Measurements from ENCODE around the gene SNX14. TPM values are rescaled to one million over a fixed set of nuclear protein-coding genes. Genes with fewer than 3 reads are reported as not detected.
A peak's percentile ranks its signal among the peaks of the same experiment; 100 is the strongest.

Gene SNX14
- total and polyA plus RNA-seq, 12 donors: 21.3 to 52.5 (median 28.5) TPM

DNA sequence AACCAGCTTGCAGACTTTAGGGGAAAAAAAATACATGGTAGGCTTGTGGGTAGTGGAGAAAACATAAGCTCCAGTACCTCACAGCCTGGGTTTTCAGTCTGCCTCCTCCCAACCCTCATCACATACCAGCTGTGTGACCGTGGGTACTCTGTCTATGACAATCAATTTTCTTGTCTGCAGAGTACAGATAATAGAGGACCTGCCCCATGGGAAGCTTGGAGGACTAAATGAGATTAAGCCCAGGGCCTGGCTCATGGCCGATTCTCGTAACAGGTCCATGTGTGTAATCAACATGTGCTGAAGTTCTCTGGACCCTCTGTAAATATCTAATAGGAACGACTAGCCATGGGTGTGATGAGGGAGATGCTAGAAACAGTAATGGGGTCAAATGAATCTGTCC, 109.8 kb downstream of the SNX14 start:
- H3K36me3 ChIP-seq: peaks cover 0 to 6% (median 0%) of the 10 kb centered on the region in 9 donors
- no peak overlapping the region for H3K4me3 ChIP-seq
- H3K27me3 ChIP-seq: no peaks in the 10 kb centered on the region
- H3K27ac ChIP-seq: no peak overlapping the region
- intact Hi-C loops (cut with DNase I): loop anchor here in 9 of 10 donors (1.0 to 5.0 kb wide), 4 partner anchors 128 to 132 kb away; no protein-coding TSS in a partner anchor
- ATAC-seq: no peak
- WGBS, 2 donors: 68 to 74% methylated on average over 4 of the region's 4 CpGs
- H3K9me3 ChIP-seq: no peaks in the 10 kb centered on the region
- no peak for DNase-seq
- peaks cover 0 to 14% (median 11%) of the 10 kb centered on the region in 9 donors for H3K4me1 ChIP-seq
- no peak for TF ChIP-seq CTCF (IDR thresholded peaks at IDR 0.05)

DNA sequence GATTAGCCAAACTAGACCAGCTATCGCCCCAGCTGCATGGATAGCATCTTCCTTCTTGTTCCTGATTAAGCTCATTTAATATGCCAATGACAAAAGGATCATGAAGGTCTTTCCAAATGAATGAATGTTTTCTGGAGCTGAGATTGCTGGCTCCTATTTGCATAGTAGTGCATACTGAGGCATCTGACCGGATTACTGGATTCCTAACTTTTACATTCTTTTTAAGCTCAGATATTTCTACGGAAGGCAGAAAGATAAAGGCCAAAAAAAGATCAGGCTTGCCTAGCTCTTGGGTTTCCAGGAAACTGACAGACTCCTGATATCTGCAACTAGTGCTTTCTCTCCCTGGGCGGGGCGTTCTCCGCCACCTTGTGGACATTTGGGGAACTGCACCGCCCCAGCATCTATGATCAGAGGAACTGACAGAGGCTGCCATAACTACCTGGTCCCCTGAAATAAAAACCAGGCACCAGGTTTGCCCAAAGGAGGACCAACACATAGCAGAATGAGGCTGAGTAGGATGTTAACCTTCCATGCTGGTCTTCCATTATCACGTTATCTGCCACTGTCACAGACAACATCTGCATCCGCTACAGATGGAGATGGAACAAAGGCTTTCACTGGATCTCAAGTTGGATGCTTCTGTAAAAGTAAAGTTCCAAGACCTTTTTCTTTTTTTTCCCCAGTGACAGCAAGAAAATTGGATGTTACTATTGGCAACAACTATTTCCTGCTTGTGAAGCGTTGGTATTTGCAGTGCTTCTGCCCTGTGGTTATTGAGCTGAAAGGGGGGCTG, 110.6 kb downstream of the SNX14 start:
- 19 to 21% methylated on average over 10 of the region's 10 CpGs for WGBS, 2 donors

DNA sequence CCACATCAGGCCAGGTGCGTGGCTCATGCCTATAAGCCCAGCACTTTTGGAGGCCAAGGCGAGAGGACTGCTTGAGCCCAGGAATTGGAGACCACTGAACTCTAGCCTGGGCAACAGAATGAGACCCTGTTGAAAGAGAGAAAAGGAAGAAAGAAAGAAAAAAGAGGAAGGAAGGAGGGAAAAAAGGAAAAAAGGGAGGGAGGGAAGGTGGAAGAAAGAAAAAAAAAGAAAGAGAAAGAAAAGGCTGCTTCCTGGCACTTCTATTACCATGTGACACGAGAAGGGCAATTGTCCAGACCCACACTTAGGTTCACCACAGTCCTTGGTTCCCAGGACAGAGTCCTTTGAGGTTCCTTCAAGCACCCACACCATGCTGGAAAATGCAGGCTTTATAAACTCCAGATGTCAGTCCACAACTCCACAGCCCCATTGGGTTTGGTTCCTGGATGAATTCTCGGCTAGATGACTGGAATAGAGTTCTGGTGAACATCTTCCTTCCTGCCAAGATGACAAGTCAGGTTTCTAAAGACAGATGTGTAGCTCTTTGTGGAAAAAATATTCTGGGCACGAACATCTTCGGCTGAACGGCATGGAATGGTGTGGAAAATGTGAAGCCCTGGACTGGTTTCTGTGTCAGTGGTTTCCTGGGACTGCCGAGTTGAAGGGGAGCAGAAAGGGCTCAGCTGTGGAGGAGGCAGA, 111.3 kb downstream of the SNX14 start:
- WGBS, 2 donors: 65 to 67% methylated on average over 8 of the region's 8 CpGs
- peaks cover 0 to 6% (median 0%) of the 10 kb centered on the region in 9 donors for H3K36me3 ChIP-seq
- H3K4me3 ChIP-seq: peak overlapping the region in 1 of 10 donors; percentile 15
- H3K27ac ChIP-seq: peak overlapping the region in 7 of 10 donors; percentile 1 to 57 (median 44)
- peak in 1 of 2 donors; percentile 18 for DNase-seq
- peaks cover 0 to 14% (median 11%) of the 10 kb centered on the region in 9 donors for H3K4me1 ChIP-seq
- intact Hi-C loops (cut with DNase I): loop anchor here in 5 of 10 donors (2.0 to 5.0 kb wide), 2 partner anchors 128 to 130 kb away; no protein-coding TSS in a partner anchor
- no peaks in the 10 kb centered on the region for H3K9me3 ChIP-seq
- H3K27me3 ChIP-seq: no peaks in the 10 kb centered on the region
- no peak for TF ChIP-seq CTCF (IDR thresholded peaks at IDR 0.05)
- ATAC-seq: peak in 7 of 8 donors; percentile 52 to 77 (median 65)

More for the DNA sequence above, 110.6 kb downstream of the SNX14 start:
- H3K27me3 ChIP-seq: no peaks in the 10 kb centered on the region
- peak; percentile 98 to 100 (median 99) for TF ChIP-seq CTCF (IDR thresholded peaks at IDR 0.05)
- peaks cover 0 to 6% (median 0%) of the 10 kb centered on the region in 9 donors for H3K36me3 ChIP-seq
- intact Hi-C loops (cut with DNase I): loop anchor here in 9 of 10 donors (1.0 to 5.0 kb wide), 4 partner anchors 127 to 131 kb away; no protein-coding TSS in a partner anchor
- ATAC-seq (peak; percentile 72 to 93 (median 88)), DNase-seq (peak; percentile 67 to 79)
- H3K4me3 ChIP-seq: peak overlapping the region in 1 of 10 donors; percentile 15
- peaks cover 0 to 14% (median 11%) of the 10 kb centered on the region in 9 donors for H3K4me1 ChIP-seq
- H3K9me3 ChIP-seq: no peaks in the 10 kb centered on the region
- H3K27ac ChIP-seq: peak overlapping the region in 4 of 10 donors; percentile 26 to 57 (median 40)

DNA sequence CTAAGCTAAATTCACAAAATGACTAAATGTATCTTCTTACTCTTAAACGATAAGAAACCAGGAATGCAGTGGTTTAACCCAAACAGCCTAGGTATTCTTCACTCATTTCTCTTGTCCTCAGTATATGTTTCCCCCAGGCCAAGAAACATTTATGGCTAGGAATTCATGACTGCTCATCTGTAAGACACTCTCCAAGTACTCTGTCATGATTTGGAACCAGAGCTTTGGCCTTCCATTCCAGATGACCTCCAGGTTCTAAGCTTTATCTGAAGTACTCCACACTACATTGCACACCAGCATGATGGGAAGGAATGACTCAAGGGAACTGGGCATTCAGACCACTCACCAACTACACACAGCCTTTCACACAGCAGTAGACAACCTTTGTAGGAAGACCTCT, 114.5 kb downstream of the SNX14 start:
- no peaks in the 10 kb centered on the region for H3K27me3 ChIP-seq
- no peak for DNase-seq
- TF ChIP-seq CTCF (IDR thresholded peaks at IDR 0.05): no peak
- no peak overlapping the region for H3K27ac ChIP-seq
- H3K4me1 ChIP-seq: peaks cover 0 to 14% (median 11%) of the 10 kb centered on the region in 9 donors
- no peak overlapping the region for H3K4me3 ChIP-seq
- 88 to 95% methylated on average over 1 of the region's 1 CpG for WGBS, 2 donors
- no peaks in the 10 kb centered on the region for H3K36me3 ChIP-seq
- intact Hi-C loops (cut with DNase I): no loop called here
- no peak for ATAC-seq
- peaks cover 0 to 16% (median 0%) of the 10 kb centered on the region in 11 donors for H3K9me3 ChIP-seq

Measured in heart right ventricle (tissue), 16 donors.